KOPT-K1 (cell line): ENCODE data around the gene BARX2.

ENCODE experiments used
- H3K27ac ChIP-seq: fragments of 200-600 bp; sonication (generic); 2 replicates; pipeline ENCODE4 v1.5.1; 2016; ENCODE audit warnings: antibody characterized with exemption, mild to moderate bottlenecking, low read depth, low read length; ENCODE audit not compliant: poor library complexity, severe bottlenecking
- H3K36me3 ChIP-seq: fragments of 200-600 bp; sonication (generic); 2 replicates; pipeline ENCODE4 v1.5.1; 2017; ENCODE audit warnings: antibody characterized with exemption, mild to moderate bottlenecking, low read length, moderate library complexity; ENCODE audit not compliant: insufficient read depth
- H3K9me3 ChIP-seq: fragments of 200-600 bp; sonication (generic); 2 replicates; pipeline ENCODE4 v1.5.1; 2017; ENCODE audit warnings: antibody characterized with exemption, low read length, mild to moderate bottlenecking; ENCODE audit not compliant: insufficient read depth, poor library complexity, severe bottlenecking

BARX2 gene

DNA sequence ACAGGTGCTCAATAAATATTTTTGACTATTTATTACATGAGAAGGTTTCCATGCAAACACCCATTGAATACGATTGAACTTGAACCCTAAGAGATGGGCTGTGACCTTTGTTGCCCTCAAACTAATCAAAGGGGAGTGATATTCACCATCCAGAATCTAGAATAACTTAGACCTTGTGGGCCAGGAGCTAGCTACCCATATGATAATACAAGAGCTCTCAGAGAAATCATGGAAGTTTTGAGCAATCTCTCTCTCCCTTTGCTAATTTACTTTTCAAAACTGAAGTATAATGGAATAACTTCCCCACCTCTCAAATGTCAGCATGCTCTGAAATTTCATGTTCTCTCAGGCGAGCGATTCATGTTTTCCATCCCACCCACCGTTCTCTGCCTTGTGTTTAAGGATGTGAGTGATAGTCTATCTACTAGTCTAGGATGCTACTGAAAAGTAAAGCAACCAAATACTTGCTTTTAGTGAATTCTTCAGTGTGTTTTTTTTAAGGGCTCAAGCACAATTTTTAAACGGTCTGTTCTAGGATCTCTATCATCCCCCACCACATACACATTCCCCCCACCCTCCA lies 33.3 kb downstream of the BARX2 start:
- no peaks in the 10 kb centered on the region for H3K36me3 ChIP-seq
- H3K9me3 ChIP-seq: no peaks in the 10 kb centered on the region
- H3K27ac ChIP-seq: no peak overlapping the region

GRCh38 chr11:129410395-129410960 lies 34.8 kb downstream of the BARX2 start:
- H3K27ac ChIP-seq: no peak overlapping the region

GRCh38 chr11:129412494-129412893 lies 36.8 kb downstream of the BARX2 start:
- H3K27ac ChIP-seq: no peak overlapping the region
- no peaks in the 10 kb centered on the region for H3K36me3 ChIP-seq
- H3K9me3 ChIP-seq: no peaks in the 10 kb centered on the region

More at GRCh38 chr11:129410395-129410960, 34.8 kb downstream of the BARX2 start:
- Histone ChIP-seq H3K36me3 (no peaks in the 10 kb centered on the region), H3K9me3 (no peaks in the 10 kb centered on the region)

DNA sequence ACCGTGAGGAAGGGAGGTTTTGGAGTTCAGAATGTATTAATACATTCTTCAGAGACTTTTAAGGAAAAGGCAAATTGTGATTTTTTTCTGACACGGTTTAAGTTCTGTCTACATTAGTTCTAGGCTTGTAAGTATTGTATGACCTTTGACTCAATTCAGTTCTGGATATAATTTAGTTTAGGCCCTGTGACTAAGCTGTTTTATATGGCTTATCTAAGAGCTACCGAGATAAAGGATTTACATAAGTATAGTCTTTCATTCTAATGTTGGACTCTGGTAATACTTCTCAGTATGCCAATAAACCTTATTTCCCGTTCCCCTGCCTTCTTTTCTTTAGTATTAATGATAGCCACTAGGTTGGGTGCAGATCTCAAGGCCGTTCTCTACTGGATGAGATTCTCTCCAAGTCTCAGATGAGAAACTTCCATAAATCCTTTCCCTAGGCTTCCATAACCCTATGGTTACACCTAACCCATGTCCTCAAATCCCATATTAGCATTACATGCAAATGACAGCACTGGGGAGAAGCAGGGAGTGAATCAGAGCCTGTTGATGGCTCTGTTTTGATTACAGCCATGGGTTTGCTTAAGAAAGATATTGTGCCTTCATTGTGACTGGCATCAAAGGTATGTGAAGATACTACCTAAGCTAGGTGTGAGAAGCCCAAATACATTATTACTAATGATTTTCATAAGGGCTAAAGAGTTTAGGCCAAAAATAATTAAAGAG lies 38.7 kb downstream of the BARX2 start:
- H3K27ac ChIP-seq: no peak overlapping the region
- no peaks in the 10 kb centered on the region for H3K9me3 ChIP-seq
- H3K36me3 ChIP-seq: no peaks in the 10 kb centered on the region

- no peaks in the 10 kb centered on the region for H3K36me3 ChIP-seq
- H3K27ac ChIP-seq: no peak overlapping the region
- H3K9me3 ChIP-seq: no peaks in the 10 kb centered on the region
Observed at GRCh38 chr11:129416080-129416820, 40.6 kb downstream of the BARX2 start.

DNA sequence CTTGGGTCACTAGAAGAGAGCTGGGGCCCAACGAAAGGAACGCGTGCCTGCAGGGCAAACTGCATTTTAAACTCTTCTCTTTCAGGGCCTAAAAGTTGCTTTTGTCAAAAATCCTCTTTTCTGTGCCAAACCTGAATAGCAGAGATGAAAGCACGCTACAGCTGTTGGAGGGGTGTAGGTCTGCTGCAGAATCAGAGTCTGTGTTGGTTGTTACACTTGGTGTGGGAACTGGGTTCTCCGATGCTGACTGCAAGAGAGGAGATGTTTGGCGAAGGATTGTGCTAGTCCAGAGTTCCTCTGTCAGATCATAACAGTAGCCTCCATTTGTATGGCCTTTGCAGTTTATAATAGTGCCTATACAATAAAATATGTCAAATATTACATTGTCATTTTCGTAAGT lies 41.8 kb downstream of the BARX2 start:
- Histone ChIP-seq H3K27ac (no peak overlapping the region), H3K36me3 (no peaks in the 10 kb centered on the region), H3K9me3 (no peaks in the 10 kb centered on the region)

GRCh38 chr11:129418039-129418438 lies 42.4 kb downstream of the BARX2 start:
- Histone ChIP-seq H3K9me3 (no peaks in the 10 kb centered on the region), H3K36me3 (no peaks in the 10 kb centered on the region), H3K27ac (no peak overlapping the region)

- Histone ChIP-seq H3K36me3 (no peaks in the 10 kb centered on the region), H3K27ac (no peak overlapping the region), H3K9me3 (no peaks in the 10 kb centered on the region)
Observed at GRCh38 chr11:129419386-129419785, 43.7 kb downstream of the BARX2 start.

- H3K27ac ChIP-seq: no peak overlapping the region
- no peaks in the 10 kb centered on the region for H3K9me3 ChIP-seq
- H3K36me3 ChIP-seq: no peaks in the 10 kb centered on the region
Observed at GRCh38 chr11:129423426-129423825, 47.8 kb downstream of the BARX2 start.

DNA sequence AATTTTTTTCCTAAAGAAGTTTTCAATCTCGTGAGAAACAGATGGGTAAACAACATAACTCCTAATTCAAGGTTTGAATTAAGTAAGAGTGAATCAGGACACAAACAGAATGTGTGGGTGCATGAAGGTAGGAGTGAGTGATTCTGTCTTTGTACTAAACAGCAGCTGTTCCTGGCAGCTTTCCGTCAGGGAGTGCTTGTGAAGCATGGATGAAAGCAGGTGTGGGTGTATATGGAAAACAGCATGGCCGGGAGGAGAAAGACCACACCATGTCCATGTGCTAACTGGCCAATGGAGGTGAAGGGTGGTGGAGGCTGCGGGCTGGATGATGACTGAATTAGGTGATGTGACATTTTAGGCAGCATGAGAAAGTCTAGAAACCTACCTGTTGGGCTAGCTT lies 49.6 kb downstream of the BARX2 start:
- Histone ChIP-seq H3K36me3 (no peaks in the 10 kb centered on the region), H3K9me3 (no peaks in the 10 kb centered on the region), H3K27ac (no peak overlapping the region)

DNA sequence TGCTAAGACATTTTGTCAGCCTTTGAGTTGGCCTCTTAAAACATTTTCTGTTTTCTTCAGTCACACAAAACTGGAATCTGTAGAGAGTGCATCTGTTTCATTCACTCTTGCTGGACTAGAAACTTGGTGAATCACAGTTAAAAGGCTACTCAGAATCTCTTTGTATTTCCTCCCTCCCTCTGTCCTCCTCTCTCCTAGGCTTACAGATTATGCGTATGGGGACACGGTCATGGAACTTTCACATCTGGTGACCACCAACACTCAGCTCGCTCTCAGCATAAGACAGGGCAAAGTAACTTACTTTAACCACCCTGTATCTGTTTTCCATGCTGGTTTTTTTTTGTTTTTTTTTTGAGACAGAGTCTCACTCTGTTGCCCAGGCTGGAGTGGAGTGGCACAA lies 50.4 kb downstream of the BARX2 start:
- H3K27ac ChIP-seq: no peak overlapping the region
- H3K36me3 ChIP-seq: no peaks in the 10 kb centered on the region
- H3K9me3 ChIP-seq: peaks cover 6% of the 10 kb centered on the region

- Histone ChIP-seq H3K9me3 (peaks cover 11% of the 10 kb centered on the region), H3K27ac (no peak overlapping the region), H3K36me3 (no peaks in the 10 kb centered on the region)
Observed at GRCh38 chr11:129426776-129427175, 51.1 kb downstream of the BARX2 start.

GRCh38 chr11:129427376-129427775 lies 51.7 kb downstream of the BARX2 start:
- Histone ChIP-seq H3K27ac (no peak overlapping the region), H3K9me3 (peaks cover 11% of the 10 kb centered on the region), H3K36me3 (no peaks in the 10 kb centered on the region)

GRCh38 chr11:129427816-129428406 lies 52.3 kb downstream of the BARX2 start:
- Histone ChIP-seq H3K27ac (no peak overlapping the region), H3K9me3 (peaks cover 11% of the 10 kb centered on the region), H3K36me3 (no peaks in the 10 kb centered on the region)

DNA sequence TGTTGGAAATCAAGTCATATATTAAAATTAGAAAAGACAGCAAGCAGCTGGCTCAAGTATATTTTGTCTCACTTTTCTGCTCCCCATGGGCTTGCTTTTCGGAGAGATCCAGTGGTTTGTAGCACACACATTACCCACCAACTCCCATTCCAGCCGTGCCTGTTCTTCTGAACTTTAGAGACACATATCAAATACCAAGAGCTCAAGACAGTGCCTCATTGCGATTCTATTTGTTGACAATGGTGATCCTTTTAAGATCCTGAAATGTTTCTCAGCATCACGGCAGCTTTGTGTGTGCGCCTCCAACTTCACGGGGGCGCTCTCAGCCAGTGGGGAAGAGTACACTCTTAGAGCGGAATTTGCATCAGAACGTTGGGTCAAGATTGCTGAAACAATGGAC lies 52.9 kb downstream of the BARX2 start:
- Histone ChIP-seq H3K9me3 (peaks cover 11% of the 10 kb centered on the region), H3K27ac (no peak overlapping the region), H3K36me3 (no peaks in the 10 kb centered on the region)
